RCC 7860 (cell line): ENCODE data around the gene TFAP2D.

Experiments
- DNase-seq: peaks from one replicate; pipeline ENCODE4 v3.0.0-alpha.2; 2015; ENCODE audit warnings: low spot score
- FAIRE-seq: peaks from 2 replicates; lab custom pipeline; 2012; peaks lifted over from hg19 to GRCh38; lab: Jason Lieb, UNC

The TFAP2D gene

DNA sequence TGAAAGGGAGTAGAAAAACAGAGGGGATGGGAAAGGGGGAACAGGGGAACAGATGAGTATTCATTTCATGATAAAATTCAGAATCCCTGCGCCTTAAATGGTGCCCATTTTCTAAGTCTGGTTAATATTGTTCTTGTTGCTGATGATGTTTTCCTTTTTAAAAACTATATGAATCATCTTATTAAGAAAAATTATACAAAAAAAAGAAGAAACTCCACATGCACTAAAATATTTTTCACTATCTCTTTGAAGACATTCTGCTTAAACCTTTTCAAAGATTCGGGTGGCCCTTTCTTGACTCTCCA, 104.3 kb downstream of the TFAP2D start:
- no peak for DNase-seq
- no peak for FAIRE-seq

DNA sequence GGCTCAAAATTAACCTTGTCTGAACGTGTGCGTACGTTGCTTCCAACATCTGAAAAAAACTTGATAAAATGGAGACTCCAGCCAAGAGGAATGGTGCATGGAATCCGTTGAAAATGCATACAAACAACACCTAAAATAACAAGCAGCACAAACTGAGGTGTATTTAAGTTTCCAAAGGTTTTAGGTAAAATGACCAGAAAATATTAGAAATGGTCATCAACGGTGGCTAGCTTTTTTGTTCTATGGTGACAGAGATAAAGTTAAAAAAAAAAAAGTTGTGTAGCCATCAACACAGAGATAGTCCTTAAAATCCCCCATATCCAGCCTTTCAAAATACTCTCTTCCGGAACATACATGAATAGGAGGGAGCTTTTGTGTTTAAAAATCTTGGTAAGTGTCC, 104.7 kb downstream of the TFAP2D start:
- DNase-seq (no peak), FAIRE-seq (no peak)

DNA sequence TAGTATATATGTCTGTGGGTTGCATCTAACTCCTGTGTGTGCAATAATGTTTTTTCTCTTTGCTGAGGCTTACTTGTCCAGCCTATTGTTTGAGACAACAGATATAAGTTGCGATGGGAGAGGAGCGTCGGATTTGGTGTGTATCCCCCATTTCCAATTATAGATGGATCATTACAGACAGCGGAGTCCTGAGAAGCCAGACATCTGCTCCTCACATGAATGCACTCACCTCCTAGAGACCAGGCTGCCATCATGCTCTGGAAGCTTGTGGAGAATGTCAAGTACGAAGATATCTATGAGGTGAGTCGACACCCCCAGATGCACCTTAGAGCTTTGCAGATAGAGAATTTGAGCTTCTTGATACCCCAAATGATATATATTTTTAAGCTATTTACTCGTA, 105.3 kb downstream of the TFAP2D start, which contains the start of gene TFAP2B:
Gene TFAP2B (plus strand): TSS at position 199 of the 400 bp plus-strand sequence. CDS start 21 bp downstream, at position 220.
- no peak for FAIRE-seq
- DNase-seq = no peak

DNA sequence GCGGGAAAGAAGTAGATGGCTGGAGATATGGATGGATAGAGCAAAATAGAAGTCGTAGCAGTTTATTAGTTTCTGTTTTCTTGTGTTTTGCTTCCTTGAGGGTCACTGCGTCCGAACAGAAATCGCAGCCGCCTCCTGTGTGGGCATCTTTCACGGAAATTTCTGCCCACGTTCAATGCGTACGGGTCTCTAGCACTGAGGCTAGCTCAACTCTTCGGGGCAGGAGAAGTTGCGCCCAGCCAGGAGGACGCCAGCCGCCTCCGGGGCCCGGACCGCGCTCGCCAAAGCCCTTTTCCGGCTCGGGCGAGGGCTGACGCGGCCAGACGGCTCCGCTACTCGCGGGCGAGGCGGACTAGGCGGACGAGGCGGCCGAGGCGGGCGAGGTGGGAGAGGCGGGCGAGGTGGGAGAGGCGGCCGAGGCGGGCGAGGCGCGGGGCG, 106.2 kb downstream of the TFAP2D start:
- no peak for DNase-seq
- FAIRE-seq = no peak

DNA sequence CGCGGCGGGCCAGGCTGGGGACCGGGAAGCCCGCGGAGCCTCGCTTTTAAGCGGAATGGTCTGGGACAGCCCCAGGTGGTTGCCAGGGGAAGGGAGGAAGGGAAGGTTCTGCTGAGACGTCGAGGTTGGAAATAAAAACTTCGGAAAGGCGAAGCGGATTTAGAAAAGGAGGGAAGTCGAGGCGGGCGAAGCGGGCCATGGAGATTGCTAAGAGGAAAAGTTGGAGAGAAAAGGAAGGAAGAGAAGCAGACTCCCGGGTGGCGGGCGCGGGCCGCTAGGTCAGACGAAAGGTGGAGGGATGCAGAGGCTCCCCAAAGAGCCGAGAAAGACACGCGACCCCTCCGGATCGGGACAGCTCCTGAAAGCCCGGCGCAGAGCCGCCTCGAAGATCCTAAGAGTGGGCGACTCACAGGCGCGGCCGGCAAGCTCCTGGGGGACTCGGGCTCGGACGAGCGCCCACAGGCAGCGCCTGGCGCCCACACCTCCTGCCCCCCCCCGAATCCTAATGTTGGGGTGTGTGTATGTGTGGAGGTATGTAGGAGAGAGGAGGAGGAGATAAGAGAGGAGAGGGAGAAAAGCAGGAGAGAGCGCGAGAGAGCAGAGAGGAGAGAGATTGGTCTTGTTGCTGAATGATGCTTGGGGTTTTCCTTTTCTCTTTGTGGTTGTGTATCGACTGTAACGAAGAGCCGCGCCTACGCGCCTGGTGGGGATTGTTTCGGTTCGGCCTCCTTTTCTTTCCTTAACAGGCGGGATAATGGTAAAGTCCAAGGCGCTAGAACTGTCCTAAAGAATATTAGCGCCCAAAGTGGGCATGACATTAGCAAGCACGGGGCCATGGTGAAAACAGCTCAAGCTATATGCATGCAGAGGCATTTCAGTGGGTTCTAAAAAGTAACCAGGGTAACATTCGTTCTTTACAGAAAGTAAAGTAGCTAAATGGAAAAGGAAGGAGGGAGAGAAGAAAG, 106.9 kb downstream of the TFAP2D start:
- FAIRE-seq = no peak
- no peak for DNase-seq

DNA sequence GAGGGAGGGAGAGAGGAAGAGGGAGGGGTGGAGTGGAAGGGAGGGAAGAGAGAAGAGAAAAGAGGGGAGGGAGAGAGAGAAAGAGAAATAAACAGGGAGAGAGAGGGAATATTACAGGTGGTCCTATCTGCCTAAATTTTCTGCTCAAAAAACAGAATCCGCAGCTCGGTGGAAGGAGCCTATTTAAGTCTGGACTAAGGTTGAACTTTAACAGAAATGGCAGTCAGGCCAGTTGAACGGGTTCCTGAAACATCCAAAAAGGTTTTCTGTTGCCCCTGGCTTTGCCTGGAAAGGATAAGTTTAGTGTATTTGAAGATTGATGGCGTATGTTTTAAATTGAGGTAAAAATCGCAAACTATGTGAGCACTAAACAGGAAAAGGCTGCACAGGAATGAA, 107.5 kb downstream of the TFAP2D start:
- no peak for FAIRE-seq
- no peak for DNase-seq

DNA sequence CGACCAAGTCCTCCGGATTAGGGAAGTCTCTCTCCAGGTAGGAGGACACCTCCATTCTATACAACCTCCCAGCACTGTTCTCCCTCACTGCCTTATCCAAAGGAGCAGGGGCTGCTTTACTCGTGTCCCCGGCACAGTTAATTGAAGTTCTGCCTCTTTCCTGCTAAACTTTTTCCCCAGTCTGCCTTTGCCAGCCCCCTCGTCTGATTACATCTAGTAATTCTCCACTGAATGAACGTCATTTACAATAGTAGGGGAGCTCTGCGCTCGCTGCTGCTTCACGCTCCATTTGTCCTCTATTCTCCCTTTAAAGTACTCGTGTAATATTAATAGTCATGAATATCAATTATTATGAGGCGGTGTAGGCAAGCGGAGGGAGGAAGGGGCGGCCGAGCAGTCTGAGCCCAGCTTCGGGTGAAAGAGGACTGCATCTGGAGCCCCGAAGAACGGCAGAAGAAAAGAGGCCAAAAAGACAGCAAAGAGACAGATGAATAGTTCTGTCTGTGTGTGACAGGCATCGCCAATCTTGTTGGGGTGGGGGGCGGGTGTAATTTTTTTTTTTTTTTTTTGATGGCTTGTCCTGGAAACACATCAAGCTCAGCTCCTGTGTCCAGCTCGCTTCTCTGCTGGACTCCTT, 108.2 kb downstream of the TFAP2D start:
- DNase-seq (no peak), FAIRE-seq (no peak)

DNA sequence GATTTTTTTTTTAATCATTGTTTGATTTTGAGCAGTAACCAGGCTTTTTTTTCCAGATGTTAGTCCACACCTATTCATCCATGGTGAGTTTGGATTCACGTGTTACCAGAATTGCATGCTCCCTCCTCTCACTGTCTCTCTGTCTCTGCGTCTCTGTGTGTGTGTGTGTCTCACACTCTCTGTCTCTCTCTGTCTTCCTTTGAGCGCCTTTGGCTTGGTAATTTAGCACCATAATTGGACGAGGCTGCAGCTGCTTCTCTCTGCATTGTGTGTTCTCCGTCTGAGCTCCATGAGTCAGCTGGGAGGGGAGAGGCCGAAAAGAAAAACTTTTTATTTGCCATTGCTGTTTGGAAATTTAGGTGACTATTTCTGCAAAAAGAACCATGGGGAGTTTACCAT, 108.8 kb downstream of the TFAP2D start:
- DNase-seq = no peak
- no peak for FAIRE-seq
